Renal cortex interstitium (tissue), 15 donors: ENCODE data around the gene CCDC6. TPM values are rescaled to one million over a fixed set of nuclear protein-coding genes. Genes with fewer than 3 reads are reported as not detected.
"Not testable (repeated sequence)": the region's sequence is repeated elsewhere in the genome, so short reads cannot be mapped to it uniquely, and the experiment has no call there.

Experiments used
- DNase-seq, 11 donors: peaks; one replicate each; pipeline ENCODE4 v3.0.0-alpha.2; 2013; ENCODE audit warnings: low read depth in 9 of 11, low spot score in 4 of 11; ENCODE audit errors: extremely low read depth in 1 of 11
- long read RNA-seq, 16 experiments: transcript quantifications; one replicate each; lab custom pipeline, GENCODE V29; 2026
- polyA plus RNA-seq, 3 donors: library from polyadenylated mRNA; unstranded; fragments of 120-200 nt; gene quantifications; one replicate each; pipeline ENCODE4 v1.2.1, GENCODE V29; 2013; ENCODE audit not compliant: insufficient read length in 3 of 3

The CCDC6 gene
- polyA plus RNA-seq: 10 to 100 TPM; 38.4 to 46.2 (median 42.6) TPM
- long read RNA-seq, donor 1, full-length matches to known transcripts: 13 of 13 reads
- long read RNA-seq, donor 1, partial matches to known transcripts: 0 of 13 reads
- long read RNA-seq, donor 1, other reads (novel, unspliced or antisense): 0 of 13 reads
- long read RNA-seq, donor 2, full-length matches to known transcripts: 17 of 22 reads
- long read RNA-seq, donor 2, partial matches to known transcripts: 5 of 22 reads
- long read RNA-seq, donor 2, other reads (novel, unspliced or antisense): 0 of 22 reads
- long read RNA-seq, donor 3, full-length matches to known transcripts: 19 of 19 reads
- long read RNA-seq, donor 3, partial matches to known transcripts: 0 of 19 reads
- long read RNA-seq, donor 3, other reads (novel, unspliced or antisense): 0 of 19 reads
- long read RNA-seq, donor 4, full-length matches to known transcripts: 13 of 13 reads
- long read RNA-seq, donor 4, partial matches to known transcripts: 0 of 13 reads
- long read RNA-seq, donor 4, other reads (novel, unspliced or antisense): 0 of 13 reads
- long read RNA-seq, donor 5: 0 reads
- long read RNA-seq, donor 6, full-length matches to known transcripts: 21 of 21 reads
- long read RNA-seq, donor 6, partial matches to known transcripts: 0 of 21 reads
- long read RNA-seq, donor 6, other reads (novel, unspliced or antisense): 0 of 21 reads
- long read RNA-seq, donor 7, full-length matches to known transcripts: 19 of 19 reads
- long read RNA-seq, donor 7, partial matches to known transcripts: 0 of 19 reads
- long read RNA-seq, donor 7, other reads (novel, unspliced or antisense): 0 of 19 reads
- long read RNA-seq, donor 8, full-length matches to known transcripts: 18 of 18 reads
- long read RNA-seq, donor 8, partial matches to known transcripts: 0 of 18 reads
- long read RNA-seq, donor 8, other reads (novel, unspliced or antisense): 0 of 18 reads
- long read RNA-seq, donor 9, full-length matches to known transcripts: 20 of 20 reads
- long read RNA-seq, donor 9, partial matches to known transcripts: 0 of 20 reads
- long read RNA-seq, donor 9, other reads (novel, unspliced or antisense): 0 of 20 reads
- long read RNA-seq, donor 10, full-length matches to known transcripts: 12 of 12 reads
- long read RNA-seq, donor 10, partial matches to known transcripts: 0 of 12 reads
- long read RNA-seq, donor 10, other reads (novel, unspliced or antisense): 0 of 12 reads
- long read RNA-seq, donor 11, full-length matches to known transcripts: 12 of 12 reads
- long read RNA-seq, donor 11, partial matches to known transcripts: 0 of 12 reads
- long read RNA-seq, donor 11, other reads (novel, unspliced or antisense): 0 of 12 reads
- long read RNA-seq, donor 12, full-length matches to known transcripts: 3 of 3 reads
- long read RNA-seq, donor 12, partial matches to known transcripts: 0 of 3 reads
- long read RNA-seq, donor 12, other reads (novel, unspliced or antisense): 0 of 3 reads
- long read RNA-seq, donor 13: 0 reads
- long read RNA-seq, donor 14, full-length matches to known transcripts: 6 of 6 reads
- long read RNA-seq, donor 14, partial matches to known transcripts: 0 of 6 reads
- long read RNA-seq, donor 14, other reads (novel, unspliced or antisense): 0 of 6 reads
- long read RNA-seq, donor 15, full-length matches to known transcripts: 6 of 6 reads
- long read RNA-seq, donor 15, partial matches to known transcripts: 0 of 6 reads
- long read RNA-seq, donor 15, other reads (novel, unspliced or antisense): 0 of 6 reads
- long read RNA-seq, donor 16, full-length matches to known transcripts: 49 of 59 reads
- long read RNA-seq, donor 16, partial matches to known transcripts: 10 of 59 reads
- long read RNA-seq, donor 16, other reads (novel, unspliced or antisense): 0 of 59 reads

DNA sequence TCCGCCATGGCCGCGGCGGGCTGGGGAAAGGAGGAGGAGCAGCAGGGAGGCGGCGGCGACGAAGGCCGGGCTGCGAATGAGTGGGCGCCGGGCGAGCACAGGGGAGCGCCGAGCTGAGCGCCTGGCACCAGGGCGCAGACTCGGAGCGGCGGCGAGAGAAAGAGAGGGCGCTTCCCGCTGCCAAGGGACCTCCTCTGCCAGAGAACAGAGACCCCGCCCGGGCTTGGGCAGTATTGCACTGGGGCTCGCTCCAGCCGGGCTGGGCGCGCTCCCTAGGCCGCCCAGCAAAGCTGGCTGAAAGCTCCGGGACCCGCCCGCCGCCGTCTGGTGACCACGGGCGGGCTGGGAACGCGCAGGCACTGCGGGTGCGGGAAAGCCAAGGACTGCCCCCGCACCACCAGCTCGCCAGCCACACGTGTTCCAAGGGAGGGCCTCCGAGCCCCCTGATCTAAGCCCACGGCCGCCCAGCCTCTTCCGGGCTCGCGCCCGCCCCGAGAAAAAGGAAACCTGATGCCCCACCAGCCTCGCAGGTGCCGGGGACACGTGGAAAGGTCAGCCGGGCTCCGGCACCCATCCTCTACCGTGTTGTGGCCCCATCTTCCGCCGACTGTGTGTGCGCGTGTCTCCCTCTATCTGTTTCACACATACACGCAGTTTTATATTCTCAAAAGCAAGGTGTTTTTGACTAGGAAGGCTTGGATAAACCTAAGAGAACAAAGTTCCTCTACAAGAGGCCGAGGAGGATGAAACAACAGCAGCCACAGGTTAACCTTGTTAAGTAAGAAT lies at the start of gene CCDC6:
CCDC6 (minus strand) TSS at position 140 of the 786 bp plus-strand sequence; CDS start at position 8, 132 bp downstream.
- peak; percentile 70 to 90 (median 84) for DNase-seq

GRCh38 chr10:59954296-59954695 lies 47.9 kb upstream of the CCDC6 start:
- DNase-seq: no peak

GRCh38 chr10:59953711-59954110 lies 47.4 kb upstream of the CCDC6 start:
- DNase-seq: not testable (repeated sequence)

DNA sequence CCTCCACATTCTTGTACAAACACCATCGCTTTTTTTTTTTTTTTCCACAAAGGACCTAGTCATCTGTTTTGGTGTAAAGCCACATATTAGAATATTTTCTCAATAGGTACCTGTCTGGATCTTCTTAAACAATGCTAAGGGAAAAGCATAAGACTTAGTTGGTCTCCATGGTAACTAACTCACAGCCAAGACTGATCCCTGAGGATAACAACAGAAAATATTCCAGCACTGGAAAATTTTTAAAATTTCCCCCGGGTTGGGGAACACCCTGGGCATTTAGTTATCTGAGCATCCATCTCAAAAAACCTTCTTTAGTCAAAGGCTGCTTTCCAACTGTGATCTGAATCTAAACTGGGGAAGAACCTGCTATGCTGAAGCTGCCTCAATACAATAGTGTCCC lies 43.7 kb upstream of the CCDC6 start:
- DNase-seq: no peak

DNA sequence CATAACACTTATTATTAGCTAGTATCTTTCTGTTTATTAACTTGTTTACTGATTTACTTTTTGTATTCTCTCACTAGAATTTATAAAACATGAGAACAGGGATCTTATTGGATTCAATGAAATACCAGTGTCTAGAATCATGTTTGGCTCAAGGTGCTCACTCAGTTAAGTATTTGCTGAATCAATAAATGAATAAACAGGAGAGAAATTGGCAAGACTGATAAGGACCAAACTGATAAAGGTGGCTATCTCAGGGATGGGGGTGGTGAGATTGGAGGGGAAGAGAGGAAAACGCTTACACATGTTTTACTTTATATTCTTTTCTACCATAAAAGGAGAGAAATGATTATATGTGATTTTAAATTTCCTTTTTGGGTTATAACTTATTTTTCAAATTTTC lies 43.3 kb upstream of the CCDC6 start:
- no peak for DNase-seq

DNA sequence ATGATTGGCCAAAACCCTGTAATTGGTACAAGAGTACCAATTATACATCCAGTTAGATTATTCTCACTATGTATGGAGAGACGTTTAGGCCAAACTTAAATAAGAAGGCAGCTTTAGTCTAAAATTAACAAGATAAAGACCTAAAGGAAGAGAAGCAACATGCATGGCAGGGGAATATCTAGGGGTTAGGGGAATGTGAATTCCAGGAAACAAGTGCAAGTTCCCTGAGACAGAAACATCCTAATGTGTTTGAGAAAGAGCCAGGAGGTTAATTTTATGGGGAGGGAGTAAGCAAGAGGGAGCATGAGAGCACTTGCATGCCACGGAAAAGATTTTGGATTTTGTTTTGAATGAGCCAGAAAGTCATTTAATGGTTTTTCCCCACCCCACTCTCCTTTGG lies 39.6 kb upstream of the CCDC6 start:
- no peak for DNase-seq

- no peak for DNase-seq
Measured at GRCh38 chr10:59945590-59945989, 39.2 kb upstream of the CCDC6 start.

DNA sequence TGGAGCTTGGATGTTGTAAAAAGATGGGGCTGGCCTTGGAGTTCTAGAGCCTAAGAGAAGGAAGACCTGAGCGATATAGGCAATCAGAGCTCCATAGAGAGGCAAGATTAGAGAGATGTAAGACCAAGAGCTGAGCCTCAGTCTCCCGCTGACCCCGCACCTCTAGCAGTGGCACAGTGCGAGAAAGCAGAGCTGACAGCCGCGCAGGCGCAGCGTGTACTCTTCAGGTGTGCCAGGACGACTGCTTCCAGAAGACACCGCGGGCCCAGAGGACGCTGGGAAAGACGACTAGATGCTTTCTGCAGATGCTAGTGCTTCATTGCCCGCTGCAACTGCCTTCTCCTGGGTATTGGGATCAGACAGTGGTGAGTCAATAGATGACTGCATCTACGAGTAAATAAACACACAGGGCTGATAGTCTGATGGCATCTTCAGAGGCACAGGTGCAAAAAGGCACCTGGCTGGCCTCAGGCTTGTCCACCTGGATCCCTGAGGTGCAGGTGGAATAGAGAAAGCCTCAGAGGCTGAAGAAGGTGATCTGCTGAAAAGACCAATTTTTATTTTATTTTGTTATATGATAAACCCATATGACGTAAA lies 38.1 kb upstream of the CCDC6 start:
- DNase-seq: no peak

DNA sequence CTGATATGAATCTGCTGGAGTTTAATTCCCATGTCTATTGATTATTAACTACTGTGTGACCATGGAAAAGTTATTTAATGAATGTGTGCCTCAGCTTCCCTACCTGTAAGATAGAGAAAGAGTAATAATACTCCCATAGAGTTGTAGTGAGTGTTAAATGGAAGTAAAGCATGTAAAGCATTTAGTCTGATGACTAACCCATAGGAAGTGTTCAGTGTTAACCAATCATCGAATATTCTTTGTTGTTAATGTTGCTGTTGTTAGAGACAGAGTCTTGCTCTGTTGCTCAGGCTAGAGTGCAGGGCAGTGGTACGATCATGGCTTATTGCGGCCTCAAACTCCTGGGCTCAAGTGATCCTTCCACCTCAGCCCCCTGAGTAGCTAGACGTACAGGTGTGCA lies 36.2 kb upstream of the CCDC6 start:
- DNase-seq: no peak

DNA sequence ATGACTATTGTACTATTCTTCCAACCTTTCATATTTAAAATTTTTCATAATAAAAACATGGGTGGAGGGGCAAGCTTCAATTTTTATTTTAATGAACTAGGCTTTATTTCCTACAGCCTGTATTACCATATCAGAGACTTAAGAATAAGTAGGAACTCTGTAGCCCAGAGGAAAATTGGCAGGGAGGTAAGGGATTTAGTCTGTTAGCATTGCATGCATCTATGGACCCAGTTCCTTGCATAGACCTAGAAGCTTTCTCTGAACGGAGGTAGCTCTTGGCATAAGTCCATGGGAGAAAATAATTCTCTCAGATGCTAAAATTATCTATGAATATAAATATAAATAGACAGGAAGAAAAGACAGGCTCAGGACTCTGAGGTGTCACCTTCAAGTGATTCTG lies 31.4 kb upstream of the CCDC6 start:
- no peak for DNase-seq

GRCh38 chr10:59934701-59935100 lies 28.3 kb upstream of the CCDC6 start:
- no peak for DNase-seq

DNA sequence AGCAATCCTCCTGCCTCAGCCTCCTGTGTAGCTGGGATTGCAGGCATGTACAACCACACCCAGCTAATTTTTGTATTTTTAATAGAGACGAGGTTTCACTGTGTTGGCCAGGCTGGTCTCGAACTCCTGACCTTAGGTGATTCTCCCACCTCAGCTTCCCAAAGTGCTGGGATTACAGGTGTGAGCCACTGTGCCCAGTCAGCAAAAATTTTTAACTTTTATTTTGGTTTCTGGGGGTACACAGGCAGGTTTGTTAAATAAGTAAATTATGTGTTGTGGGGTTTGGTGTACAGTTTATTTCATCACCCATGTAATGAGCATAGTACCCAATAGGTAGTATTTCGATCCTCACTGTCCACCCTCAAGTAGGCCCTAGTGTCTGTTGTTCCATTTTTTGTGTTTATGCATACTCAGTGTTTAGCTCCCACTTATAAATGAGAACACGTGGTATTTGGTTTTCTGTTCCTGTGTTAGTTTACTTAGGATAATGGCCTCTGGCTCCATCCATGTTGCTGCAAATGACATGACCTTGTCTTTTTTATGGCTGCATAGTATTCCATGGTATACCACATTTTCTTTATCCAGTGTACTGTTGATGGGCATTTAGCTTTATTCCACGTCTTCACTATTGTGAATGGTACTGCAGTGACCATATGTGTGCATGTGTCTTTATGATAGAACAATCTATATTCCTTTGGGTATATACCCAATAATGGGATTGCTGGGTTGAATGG lies 24.6 kb upstream of the CCDC6 start:
- not testable (repeated sequence) for DNase-seq

DNA sequence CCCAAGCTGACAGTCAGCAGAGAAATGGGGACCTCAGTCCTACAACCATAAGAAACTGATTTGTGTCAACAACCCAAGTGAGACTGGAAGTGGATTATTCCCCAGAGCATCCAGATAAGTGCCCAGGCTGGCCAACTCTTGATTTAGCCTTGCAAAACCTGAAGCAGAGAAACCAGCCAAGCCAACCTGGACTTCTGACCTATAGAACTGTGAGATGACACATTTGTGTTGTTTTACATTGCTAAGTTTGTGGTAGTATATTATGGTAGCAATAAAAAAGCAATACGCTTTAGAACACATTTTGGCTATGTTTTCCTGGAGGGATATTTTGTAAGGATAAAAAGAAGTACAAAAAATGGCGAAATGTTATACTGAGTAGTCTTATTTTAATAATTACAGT lies 19.7 kb upstream of the CCDC6 start:
- no peak for DNase-seq

GRCh38 chr10:59922907-59923306 lies 16.6 kb upstream of the CCDC6 start:
- DNase-seq: no peak

DNA sequence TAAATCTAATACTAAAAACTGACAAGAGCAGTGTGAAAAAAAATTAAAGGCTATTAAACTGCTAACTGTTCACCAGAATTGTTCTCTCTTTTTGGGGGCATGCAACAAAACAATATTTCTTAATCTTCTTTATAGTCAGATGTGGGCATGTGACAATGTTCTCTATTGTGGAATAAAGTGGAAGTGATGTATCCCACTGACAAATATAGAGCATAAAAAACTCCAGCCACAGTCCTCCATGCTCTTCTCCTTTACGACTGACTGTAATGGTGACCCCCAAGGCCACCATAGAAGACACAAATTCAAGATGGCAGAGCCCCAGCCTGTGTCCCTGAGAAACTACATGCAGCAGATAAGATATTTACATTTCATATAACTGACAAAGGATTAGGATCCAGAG lies 11.6 kb upstream of the CCDC6 start:
- DNase-seq: no peak

DNA sequence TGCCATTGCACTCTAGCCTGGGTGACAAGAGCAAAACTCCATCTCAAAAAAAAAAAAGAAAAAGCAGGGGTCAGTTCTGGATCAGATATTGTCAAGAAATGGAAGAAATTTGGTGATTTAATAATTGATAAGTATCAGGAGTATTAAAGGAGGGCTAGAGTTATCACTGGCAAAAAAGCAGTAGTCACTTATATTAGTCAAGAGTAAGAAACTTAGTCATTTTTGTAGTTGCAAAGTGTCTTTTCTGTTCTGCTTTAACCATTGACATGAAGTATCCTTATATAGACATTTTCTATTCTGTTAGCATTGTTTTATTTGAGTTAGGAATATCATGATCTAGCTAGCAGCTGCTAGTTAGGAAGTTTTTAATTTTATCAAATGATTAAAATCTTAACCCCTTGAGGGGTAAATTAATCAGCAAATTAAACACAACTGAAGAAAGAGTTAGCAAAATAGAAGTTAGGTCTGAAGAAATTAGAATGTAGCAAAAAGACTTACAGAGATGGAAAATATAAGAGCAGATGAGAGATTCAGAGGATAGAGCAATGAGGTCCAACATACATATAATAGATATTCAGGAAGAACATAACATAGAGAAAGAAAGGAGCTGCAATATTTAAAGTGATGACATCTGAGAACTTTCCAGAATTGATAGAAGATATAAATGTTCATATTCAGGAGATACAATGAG lies 7.3 kb upstream of the CCDC6 start:
- DNase-seq: no peak
